ENCODE results near the gene EEF1AKMT3.

Gene EEF1AKMT3

DNA sequence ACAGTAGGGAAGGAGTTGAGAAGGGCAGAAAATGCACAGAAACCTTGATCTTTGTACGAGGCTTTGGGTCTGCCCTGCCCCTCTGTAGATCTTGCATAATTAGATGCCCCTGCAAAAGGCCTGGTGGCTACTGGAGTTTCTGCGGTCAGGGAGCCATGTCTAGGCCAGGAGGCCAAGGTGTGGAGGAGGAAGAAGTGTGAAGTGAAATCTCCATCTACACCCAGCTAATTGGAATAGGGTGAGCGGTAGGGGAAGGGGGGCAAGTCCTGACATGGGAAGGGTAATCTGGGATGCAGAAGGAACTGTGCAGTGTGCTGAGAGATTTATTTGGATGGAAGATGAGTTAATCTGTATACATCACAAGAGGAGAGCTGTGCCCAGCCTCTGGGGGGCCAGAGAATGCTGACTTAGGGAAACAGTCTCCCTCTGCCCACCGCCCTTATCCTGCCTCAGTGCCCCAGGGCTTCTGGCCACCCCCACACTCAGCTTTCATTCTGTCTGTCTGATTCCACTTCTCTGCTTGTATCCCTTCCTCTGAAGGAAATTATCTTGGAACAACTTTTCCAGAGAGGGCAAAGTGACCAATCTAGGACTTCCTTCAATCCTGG lies 10.9 kb upstream of the EEF1AKMT3 start:
- Histone ChIP-seq H3K9me3 (ENCODE audit: low read length) (no peaks in the 10 kb centered on the region), H3K9ac (ENCODE audit: low read length) (no peak overlapping the region), H3K4me3 (ENCODE audit: low read depth, low read length, poor library complexity, severe bottlenecking) (no peak overlapping the region), H3K9me2 (ENCODE audit: low read depth, low read length) (no peaks in the 10 kb centered on the region), H3K36me3 (ENCODE audit: insufficient read depth, low read length) (peaks cover 30% of the 10 kb centered on the region; the same call in 1 of the 2 replicates), H3K79me2 (ENCODE audit: insufficient read depth, low read length) (no peaks in the 10 kb centered on the region), H2AFZ (ENCODE audit: low read length) (no peak overlapping the region), H3K4me2 (ENCODE audit: low read length) (no peak overlapping the region), H3K27ac (ENCODE audit: low read depth, low read length, poor library complexity, severe bottlenecking) (no peak overlapping the region), H3K4me1 (ENCODE audit: insufficient read depth, low read length, severe bottlenecking) (peaks cover 26% of the 10 kb centered on the region), H3F3A (ENCODE audit: insufficient read depth, low read length) (no peaks in the 10 kb centered on the region), H3K27me3 (ENCODE audit: insufficient read depth, low read length) (peaks cover 24% of the 10 kb centered on the region), H4K20me1 (ENCODE audit: insufficient read depth, low read length) (no peaks in the 10 kb centered on the region)
- TF ChIP-seq, protein P1, sequence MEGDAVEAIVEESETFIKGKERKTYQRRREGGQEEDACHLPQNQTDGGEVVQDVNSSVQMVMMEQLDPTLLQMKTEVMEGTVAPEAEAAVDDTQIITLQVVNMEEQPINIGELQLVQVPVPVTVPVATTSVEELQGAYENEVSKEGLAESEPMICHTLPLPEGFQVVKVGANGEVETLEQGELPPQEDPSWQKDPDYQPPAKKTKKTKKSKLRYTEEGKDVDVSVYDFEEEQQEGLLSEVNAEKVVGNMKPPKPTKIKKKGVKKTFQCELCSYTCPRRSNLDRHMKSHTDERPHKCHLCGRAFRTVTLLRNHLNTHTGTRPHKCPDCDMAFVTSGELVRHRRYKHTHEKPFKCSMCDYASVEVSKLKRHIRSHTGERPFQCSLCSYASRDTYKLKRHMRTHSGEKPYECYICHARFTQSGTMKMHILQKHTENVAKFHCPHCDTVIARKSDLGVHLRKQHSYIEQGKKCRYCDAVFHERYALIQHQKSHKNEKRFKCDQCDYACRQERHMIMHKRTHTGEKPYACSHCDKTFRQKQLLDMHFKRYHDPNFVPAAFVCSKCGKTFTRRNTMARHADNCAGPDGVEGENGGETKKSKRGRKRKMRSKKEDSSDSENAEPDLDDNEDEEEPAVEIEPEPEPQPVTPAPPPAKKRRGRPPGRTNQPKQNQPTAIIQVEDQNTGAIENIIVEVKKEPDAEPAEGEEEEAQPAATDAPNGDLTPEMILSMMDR (IDR thresholded peaks at IDR 0.05; ENCODE audit: low read length) = no peak
- TF ChIP-seq EZH2 (IDR thresholded peaks at IDR 0.05; ENCODE audit: borderline replicate concordance, low read length) = no peak

DNA sequence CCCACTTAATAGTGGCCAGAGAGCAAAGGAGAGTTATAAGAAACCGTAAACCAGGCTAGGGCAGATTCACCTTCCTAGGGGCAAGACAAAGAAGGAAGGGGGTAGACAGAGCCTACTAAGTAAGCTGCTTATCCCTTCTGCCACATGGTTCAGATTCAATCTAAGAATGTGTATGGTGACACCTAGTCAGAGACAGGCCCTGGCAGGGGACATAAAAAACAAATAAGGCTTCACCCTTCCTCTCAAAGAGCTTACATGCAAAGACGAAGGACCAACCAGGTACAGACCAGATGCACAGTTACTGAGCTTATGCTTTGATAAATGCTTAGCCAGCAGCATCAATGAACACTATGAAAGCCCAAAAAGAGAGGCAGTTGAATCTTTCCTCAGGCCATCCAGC lies 10.0 kb upstream of the EEF1AKMT3 start:
- Histone ChIP-seq H3K4me1 (ENCODE audit: insufficient read depth, low read length, severe bottlenecking) (peaks cover 20% of the 10 kb centered on the region), H3K36me3 (ENCODE audit: insufficient read depth, low read length) (peaks cover 27% of the 10 kb centered on the region), H3K9ac (ENCODE audit: low read length) (no peak overlapping the region), H3K27ac (ENCODE audit: low read depth, low read length, poor library complexity, severe bottlenecking) (no peak overlapping the region), H3K4me2 (ENCODE audit: low read length) (no peak overlapping the region), H3K9me3 (ENCODE audit: low read length) (no peaks in the 10 kb centered on the region), H3K79me2 (ENCODE audit: insufficient read depth, low read length) (no peaks in the 10 kb centered on the region), H4K20me1 (ENCODE audit: insufficient read depth, low read length) (no peaks in the 10 kb centered on the region), H3F3A (ENCODE audit: insufficient read depth, low read length) (no peaks in the 10 kb centered on the region), H2AFZ (ENCODE audit: low read length) (no peak overlapping the region), H3K9me2 (ENCODE audit: low read depth, low read length) (no peaks in the 10 kb centered on the region), H3K4me3 (ENCODE audit: low read depth, low read length, poor library complexity, severe bottlenecking) (no peak overlapping the region), H3K27me3 (ENCODE audit: insufficient read depth, low read length) (peaks cover 24% of the 10 kb centered on the region)
- TF ChIP-seq, protein P1 (IDR thresholded peaks at IDR 0.05; ENCODE audit: low read length) = no peak
- TF ChIP-seq EZH2 (IDR thresholded peaks at IDR 0.05; ENCODE audit: borderline replicate concordance, low read length) = no peak

- H3K27me3 ChIP-seq (ENCODE audit: insufficient read depth, low read length) = peaks cover 24% of the 10 kb centered on the region
- TF ChIP-seq, protein P1 (IDR thresholded peaks at IDR 0.05; ENCODE audit: low read length) = no peak
- TF ChIP-seq EZH2 (IDR thresholded peaks at IDR 0.05; ENCODE audit: borderline replicate concordance, low read length) = no peak
- no peak overlapping the region for H3K4me2 ChIP-seq (ENCODE audit: low read length)
- no peak overlapping the region for H2AFZ ChIP-seq (ENCODE audit: low read length)
- no peak overlapping the region for H3K4me3 ChIP-seq (ENCODE audit: low read depth, low read length, poor library complexity, severe bottlenecking)
- H3F3A ChIP-seq (ENCODE audit: insufficient read depth, low read length) = no peaks in the 10 kb centered on the region
- H3K4me1 ChIP-seq (ENCODE audit: insufficient read depth, low read length, severe bottlenecking) = peaks cover 20% of the 10 kb centered on the region
- H3K9ac ChIP-seq (ENCODE audit: low read length) = no peak overlapping the region
- no peaks in the 10 kb centered on the region for H3K9me3 ChIP-seq (ENCODE audit: low read length)
- H3K79me2 ChIP-seq (ENCODE audit: insufficient read depth, low read length) = no peaks in the 10 kb centered on the region
- no peaks in the 10 kb centered on the region for H4K20me1 ChIP-seq (ENCODE audit: insufficient read depth, low read length)
- no peak overlapping the region for H3K27ac ChIP-seq (ENCODE audit: low read depth, low read length, poor library complexity, severe bottlenecking)
- H3K36me3 ChIP-seq (ENCODE audit: insufficient read depth, low read length) = peaks cover 25% of the 10 kb centered on the region
- no peaks in the 10 kb centered on the region for H3K9me2 ChIP-seq (ENCODE audit: low read depth, low read length)
These were observed 8.3 kb upstream of the EEF1AKMT3 start for GRCh38 chr12:57763881-57764661.

Measured in OCI-LY1 (cell line).